Fibroblast of skin of left quadriceps (primary cell): ENCODE measurements around the gene BCL10.
A peak's percentile ranks its signal among the peaks of the same experiment; 100 is the strongest.

ENCODE experiments used
- DNase-seq, 2 experiments: peaks; one replicate each; pipeline ENCODE4 v3.0.0-alpha.2; 2013; ENCODE audit warnings: low read depth in 2 of 2

Gene BCL10

DNA sequence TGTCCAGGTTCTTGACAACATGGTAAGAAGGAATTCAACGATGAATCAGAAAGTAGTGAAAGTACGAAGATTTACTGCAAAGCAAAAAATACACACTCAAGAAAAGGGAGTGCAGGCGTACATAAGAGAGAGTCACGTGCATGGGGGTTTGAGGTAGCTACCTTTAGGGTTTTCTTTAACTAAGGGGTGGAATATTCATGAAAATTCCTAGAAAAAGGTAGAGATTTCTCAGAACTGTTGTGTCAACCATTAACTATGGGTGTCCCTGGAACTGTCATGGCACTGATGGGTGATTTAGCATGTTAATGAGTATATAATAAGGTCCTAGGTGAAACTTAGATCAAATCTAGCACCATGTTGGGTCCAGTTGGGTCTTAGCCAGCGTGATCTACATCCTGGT, 53.1 kb downstream of the BCL10 start:
- no peak for DNase-seq

DNA sequence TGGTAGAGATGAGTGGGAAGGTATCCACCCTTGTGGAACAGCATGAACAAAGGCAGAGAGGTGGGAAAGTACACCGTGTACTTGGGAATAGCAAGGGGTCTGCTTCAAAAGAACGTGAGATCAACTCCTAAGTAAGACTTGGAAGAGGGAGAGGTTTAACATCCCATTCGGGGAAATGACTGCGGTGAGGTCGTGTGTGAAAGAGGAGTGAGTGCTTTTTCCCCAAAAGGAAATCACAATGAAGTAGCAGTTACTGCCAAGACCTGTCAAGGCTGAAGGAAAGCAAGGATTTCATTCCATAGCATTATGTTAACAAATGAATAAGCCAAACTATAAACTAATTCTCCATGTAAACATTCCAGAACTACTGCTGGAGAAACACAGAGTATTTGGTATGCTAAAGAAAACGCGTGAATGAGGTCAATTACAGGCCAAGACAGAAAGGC, 55.7 kb downstream of the BCL10 start:
- peak in 1 of 2 experiments; percentile 37 for DNase-seq

DNA sequence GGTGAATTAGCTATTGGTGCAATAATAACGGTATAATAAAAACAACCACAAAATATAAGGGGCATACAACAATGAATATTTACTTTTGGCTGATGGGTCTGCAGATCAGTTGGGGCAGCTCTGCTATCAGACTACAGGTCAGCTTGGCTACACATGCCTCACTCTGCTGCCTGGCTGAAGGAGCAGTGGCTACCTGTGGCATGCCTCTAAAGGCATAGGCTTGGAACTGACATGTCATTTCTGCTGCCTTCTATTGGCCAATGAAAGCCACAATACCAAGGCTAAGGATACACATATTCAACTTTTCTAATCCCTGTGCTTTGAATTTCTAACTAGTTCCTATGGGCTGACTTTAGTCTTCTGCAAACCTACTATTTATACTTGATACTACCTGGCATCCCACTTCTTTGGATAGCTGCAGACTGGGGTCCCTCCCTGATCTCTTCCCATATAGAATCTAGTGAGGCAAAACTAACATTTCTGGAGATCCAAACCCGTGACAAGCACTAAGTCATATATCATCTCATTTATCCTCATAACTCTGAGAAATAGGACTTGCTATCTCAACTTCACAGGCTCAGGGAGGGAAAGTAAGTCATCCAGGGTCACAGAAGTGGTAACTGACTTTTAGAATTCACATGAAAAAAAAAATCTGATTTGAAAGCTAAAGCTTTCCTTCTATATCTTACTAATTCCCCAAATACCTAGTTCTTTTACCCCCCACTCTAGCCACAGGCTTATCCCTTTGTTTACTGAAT, 56.4 kb downstream of the BCL10 start:
- DNase-seq: no peak

DNA sequence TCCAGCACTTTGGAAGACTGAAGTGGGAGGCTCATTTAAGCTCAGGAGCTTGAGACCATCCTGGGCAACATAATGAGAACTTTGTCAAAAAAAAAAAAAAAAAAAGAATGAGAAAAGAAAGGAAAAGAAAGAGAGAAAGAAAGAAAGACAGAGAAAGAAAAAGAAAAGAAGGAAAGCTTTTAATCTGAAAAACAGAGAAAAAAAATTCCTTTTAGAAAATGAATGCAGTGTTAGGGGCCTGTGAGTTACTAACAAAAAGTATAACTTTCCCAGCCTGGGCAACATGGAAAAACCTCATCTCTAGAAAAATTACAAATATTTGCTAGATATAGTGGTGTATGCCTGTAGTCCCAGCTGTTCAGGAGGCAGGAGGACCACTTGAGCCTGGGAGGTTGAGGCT, 59.7 kb downstream of the BCL10 start:
- no peak for DNase-seq
